ENCODE measurements around the gene GMCL2.

GMCL2 gene

GRCh38 chr5:178221853-178222252 lies 34.7 kb upstream of the GMCL2 start:
- DNase-seq (ENCODE audit: low read depth), result no peak

GRCh38 chr5:178221282-178221681 lies 34.1 kb upstream of the GMCL2 start:
- no peak for DNase-seq (ENCODE audit: low read depth)

- DNase-seq (ENCODE audit: low read depth), result peak; percentile 50
These were observed 31.7 kb upstream of the GMCL2 start for GRCh38 chr5:178218827-178219226.

- DNase-seq (ENCODE audit: low read depth), result no peak
These were observed 31.1 kb upstream of the GMCL2 start for GRCh38 chr5:178218237-178218776.

- DNase-seq (ENCODE audit: low read depth), result no peak
These were observed 29.6 kb upstream of the GMCL2 start for GRCh38 chr5:178216779-178217178.

GRCh38 chr5:178216088-178216534 lies 28.9 kb upstream of the GMCL2 start:
- no peak for DNase-seq (ENCODE audit: low read depth)

- no peak for DNase-seq (ENCODE audit: low read depth)
These were observed 28.3 kb upstream of the GMCL2 start for GRCh38 chr5:178215280-178216002.

- no peak for DNase-seq (ENCODE audit: low read depth)
These were observed 27.1 kb upstream of the GMCL2 start for GRCh38 chr5:178214160-178214803.

GRCh38 chr5:178213748-178214151 lies 26.6 kb upstream of the GMCL2 start:
- DNase-seq (ENCODE audit: low read depth), result no peak

- DNase-seq (ENCODE audit: low read depth), result no peak
These were observed 25.9 kb upstream of the GMCL2 start for GRCh38 chr5:178213003-178213461.

- DNase-seq (ENCODE audit: low read depth), result no peak
These were observed 25.3 kb upstream of the GMCL2 start for GRCh38 chr5:178212241-178213002.

GRCh38 chr5:178211095-178212048 lies 24.2 kb upstream of the GMCL2 start:
- DNase-seq (ENCODE audit: low read depth), result no peak

GRCh38 chr5:178210686-178211085 lies 23.5 kb upstream of the GMCL2 start:
- DNase-seq (ENCODE audit: low read depth), result no peak

GRCh38 chr5:178210073-178210535 lies 22.9 kb upstream of the GMCL2 start:
- no peak for DNase-seq (ENCODE audit: low read depth)

- DNase-seq (ENCODE audit: low read depth), result no peak
These were observed 22.3 kb upstream of the GMCL2 start for GRCh38 chr5:178209334-178210072.

GRCh38 chr5:178208540-178209227 lies 21.5 kb upstream of the GMCL2 start:
- no peak for DNase-seq (ENCODE audit: low read depth)

- no peak for DNase-seq (ENCODE audit: low read depth)
These were observed 20.7 kb upstream of the GMCL2 start for GRCh38 chr5:178207917-178208280.

- peak; percentile 83 for DNase-seq (ENCODE audit: low read depth)
These were observed 20.2 kb upstream of the GMCL2 start for GRCh38 chr5:178207183-178207916.

Data from iris pigment epithelial cell (primary cell).